ENCODE data around the gene PDSS1. TPM values are rescaled to one million over a fixed set of nuclear protein-coding genes. Genes with fewer than 3 reads are reported as not detected.

PDSS1 gene
- polyA plus RNA-seq, 1 donor (not counting 4 experiments of a cell fraction or from before 2014, with no cell fraction given) = 36.6 TPM

DNA sequence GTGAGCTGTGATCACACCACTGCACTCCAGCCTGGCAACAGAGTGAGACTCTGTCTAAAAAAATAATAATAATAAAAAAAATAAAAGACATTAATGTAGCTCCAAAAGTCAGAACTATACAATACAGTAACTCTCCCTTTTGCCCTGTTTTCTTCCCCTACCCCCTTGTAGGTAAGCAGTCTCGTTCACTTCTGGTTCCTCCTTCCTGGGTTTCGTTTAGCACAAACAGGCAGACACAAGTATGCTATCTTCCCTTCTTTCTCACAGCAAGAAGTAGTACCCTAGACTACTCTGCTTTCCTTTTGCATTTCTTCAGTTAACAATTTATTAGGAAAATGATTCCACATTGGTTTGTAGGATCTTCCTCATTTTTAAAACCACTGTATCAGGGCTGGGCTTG is 33.1 kb downstream of the PDSS1 start:
- Histone ChIP-seq H3K9me1 (ENCODE audit: control insufficient read depth, extremely low read depth, insufficient read depth, low read length) (no peaks in the 10 kb centered on the region), H2AFZ (ENCODE audit: control insufficient read depth, low read length) (no peak overlapping the region), H3K27me3 (ENCODE audit: control insufficient read depth, extremely low read depth, insufficient read depth, low read length) (no peaks in the 10 kb centered on the region), H4K20me1 (ENCODE audit: control insufficient read depth, extremely low read depth, insufficient read depth, low read length) (no peaks in the 10 kb centered on the region), H3K36me3 (ENCODE audit: control insufficient read depth in 2 of 2, extremely low read depth in 1 of 2, insufficient read depth in 2 of 2, low read length in 2 of 2) (peaks cover 22 to 24% of the 10 kb centered on the region in 2 experiments), H3K9me3 (ENCODE audit: control insufficient read depth, low read depth, low read length) (no peaks in the 10 kb centered on the region), H3K27ac (ENCODE audit: control insufficient read depth, insufficient read depth, low read length) (no peak overlapping the region), H3K4me1 (ENCODE audit: control insufficient read depth, extremely low read depth, insufficient read depth, low read length) (no peaks in the 10 kb centered on the region), H3K79me2 (ENCODE audit: control insufficient read depth, insufficient read depth, low read length) (no peaks in the 10 kb centered on the region), H3K4me2 (ENCODE audit: control insufficient read depth, extremely low read depth, insufficient read depth, low read depth, low read length) (no peak overlapping the region), H3K4me3 (ENCODE audit: control insufficient read depth in 2 of 3, extremely low read depth in 1 of 3, insufficient read depth in 2 of 3, low read depth in 1 of 3, low read length in 3 of 3) (no peak overlapping the region), H3K9ac (ENCODE audit: control insufficient read depth, extremely low read depth, insufficient read depth, low read length) (no peak overlapping the region)
- DNase-seq (ENCODE audit: low read depth, low spot score) = no peak
- TF ChIP-seq, protein P1, sequence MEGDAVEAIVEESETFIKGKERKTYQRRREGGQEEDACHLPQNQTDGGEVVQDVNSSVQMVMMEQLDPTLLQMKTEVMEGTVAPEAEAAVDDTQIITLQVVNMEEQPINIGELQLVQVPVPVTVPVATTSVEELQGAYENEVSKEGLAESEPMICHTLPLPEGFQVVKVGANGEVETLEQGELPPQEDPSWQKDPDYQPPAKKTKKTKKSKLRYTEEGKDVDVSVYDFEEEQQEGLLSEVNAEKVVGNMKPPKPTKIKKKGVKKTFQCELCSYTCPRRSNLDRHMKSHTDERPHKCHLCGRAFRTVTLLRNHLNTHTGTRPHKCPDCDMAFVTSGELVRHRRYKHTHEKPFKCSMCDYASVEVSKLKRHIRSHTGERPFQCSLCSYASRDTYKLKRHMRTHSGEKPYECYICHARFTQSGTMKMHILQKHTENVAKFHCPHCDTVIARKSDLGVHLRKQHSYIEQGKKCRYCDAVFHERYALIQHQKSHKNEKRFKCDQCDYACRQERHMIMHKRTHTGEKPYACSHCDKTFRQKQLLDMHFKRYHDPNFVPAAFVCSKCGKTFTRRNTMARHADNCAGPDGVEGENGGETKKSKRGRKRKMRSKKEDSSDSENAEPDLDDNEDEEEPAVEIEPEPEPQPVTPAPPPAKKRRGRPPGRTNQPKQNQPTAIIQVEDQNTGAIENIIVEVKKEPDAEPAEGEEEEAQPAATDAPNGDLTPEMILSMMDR (optimal IDR thresholded peaks at IDR 0.05 in 1 of 3, IDR thresholded peaks at IDR 0.05 in 1 of 3, conservative IDR thresholded peaks at IDR 0.05 in 1 of 3; ENCODE audit: extremely low read depth in 1 of 3, insufficient read depth in 2 of 3, low read length in 3 of 3) = no peak
- TF ChIP-seq EZH2 (IDR thresholded peaks at IDR 0.05; ENCODE audit: low read length) = no peak
- dilution Hi-C loops (cut with MboI; ENCODE audit: extremely low pct_ligation_motif_present, low sequenced_read_pairs) = no loop called here
- no peak for FAIRE-seq

DNA sequence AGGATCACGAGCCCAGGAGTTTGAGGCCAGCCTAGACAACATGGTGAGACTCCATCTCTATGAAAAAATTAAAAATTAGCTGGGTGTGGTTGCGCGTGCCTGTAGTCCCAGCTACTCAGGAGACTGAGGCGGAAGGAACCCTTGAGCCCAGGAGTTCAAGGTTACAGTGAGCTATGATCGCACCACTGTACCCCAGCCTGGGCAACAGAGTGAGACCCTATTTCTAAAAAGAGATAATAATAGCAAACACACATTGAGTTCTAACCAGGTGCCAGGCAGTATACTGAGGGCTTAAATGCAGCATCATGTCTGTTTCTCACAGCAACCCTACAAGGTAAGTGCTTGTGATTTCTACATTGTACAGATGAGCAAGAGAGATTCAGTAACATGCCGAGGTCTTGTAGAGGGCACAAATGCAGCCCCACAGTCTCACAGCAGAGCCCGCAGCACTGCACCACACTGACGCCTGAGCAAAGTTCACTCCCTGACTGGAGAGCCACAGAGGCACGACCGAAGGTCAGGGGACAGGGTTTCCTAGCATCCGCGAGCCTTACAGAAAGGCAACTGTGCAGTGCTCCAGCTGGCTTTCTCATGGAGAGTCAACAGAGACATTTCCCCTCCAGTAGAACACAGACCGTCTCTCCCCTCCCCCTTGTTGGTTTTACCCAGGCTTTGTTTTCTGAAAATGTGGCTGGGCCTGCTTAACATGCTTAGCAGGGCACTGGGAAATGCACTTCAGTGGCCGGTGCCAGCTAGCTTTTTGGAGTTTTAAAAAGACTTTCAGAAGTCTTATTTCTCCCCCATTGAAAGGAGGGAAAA is 36.5 kb downstream of the PDSS1 start:
- H3K9me3 ChIP-seq (ENCODE audit: control insufficient read depth, low read depth, low read length) = no peaks in the 10 kb centered on the region
- peaks cover 25 to 26% of the 10 kb centered on the region in 2 experiments for H3K36me3 ChIP-seq (ENCODE audit: control insufficient read depth in 2 of 2, extremely low read depth in 1 of 2, insufficient read depth in 2 of 2, low read length in 2 of 2)
- no peak overlapping the region for H3K9ac ChIP-seq (ENCODE audit: control insufficient read depth, extremely low read depth, insufficient read depth, low read length)
- H2AFZ ChIP-seq (ENCODE audit: control insufficient read depth, low read length) = no peak overlapping the region
- H3K27me3 ChIP-seq (ENCODE audit: control insufficient read depth, extremely low read depth, insufficient read depth, low read length) = no peaks in the 10 kb centered on the region
- H3K4me3 ChIP-seq (ENCODE audit: control insufficient read depth in 2 of 3, extremely low read depth in 1 of 3, insufficient read depth in 2 of 3, low read depth in 1 of 3, low read length in 3 of 3) = no peak overlapping the region
- no peaks in the 10 kb centered on the region for H3K79me2 ChIP-seq (ENCODE audit: control insufficient read depth, insufficient read depth, low read length)
- H4K20me1 ChIP-seq (ENCODE audit: control insufficient read depth, extremely low read depth, insufficient read depth, low read length) = no peaks in the 10 kb centered on the region
- no peaks in the 10 kb centered on the region for H3K9me1 ChIP-seq (ENCODE audit: control insufficient read depth, extremely low read depth, insufficient read depth, low read length)
- H3K4me1 ChIP-seq (ENCODE audit: control insufficient read depth, extremely low read depth, insufficient read depth, low read length) = no peaks in the 10 kb centered on the region
- TF ChIP-seq, protein P1 (optimal IDR thresholded peaks at IDR 0.05 in 1 of 3, IDR thresholded peaks at IDR 0.05 in 1 of 3, conservative IDR thresholded peaks at IDR 0.05 in 1 of 3; ENCODE audit: extremely low read depth in 1 of 3, insufficient read depth in 2 of 3, low read length in 3 of 3) = no peak
- TF ChIP-seq EZH2 (IDR thresholded peaks at IDR 0.05; ENCODE audit: low read length) = no peak
- H3K27ac ChIP-seq (ENCODE audit: control insufficient read depth, insufficient read depth, low read length) = no peak overlapping the region
- H3K4me2 ChIP-seq (ENCODE audit: control insufficient read depth, extremely low read depth, insufficient read depth, low read depth, low read length) = no peak overlapping the region
- dilution Hi-C loops (cut with MboI; ENCODE audit: extremely low pct_ligation_motif_present, low sequenced_read_pairs) = no loop called here
- no peak for FAIRE-seq
- DNase-seq (ENCODE audit: low read depth, low spot score) = no peak
